Medulla oblongata (tissue), 1 donor: Measurements from ENCODE around the gene SHANK3.

Experiments used
- DNase-seq: peaks from one replicate; pipeline ENCODE4 v3.0.0-alpha.2; 2015; ENCODE audit errors: extremely low spot score

The SHANK3 gene

DNA sequence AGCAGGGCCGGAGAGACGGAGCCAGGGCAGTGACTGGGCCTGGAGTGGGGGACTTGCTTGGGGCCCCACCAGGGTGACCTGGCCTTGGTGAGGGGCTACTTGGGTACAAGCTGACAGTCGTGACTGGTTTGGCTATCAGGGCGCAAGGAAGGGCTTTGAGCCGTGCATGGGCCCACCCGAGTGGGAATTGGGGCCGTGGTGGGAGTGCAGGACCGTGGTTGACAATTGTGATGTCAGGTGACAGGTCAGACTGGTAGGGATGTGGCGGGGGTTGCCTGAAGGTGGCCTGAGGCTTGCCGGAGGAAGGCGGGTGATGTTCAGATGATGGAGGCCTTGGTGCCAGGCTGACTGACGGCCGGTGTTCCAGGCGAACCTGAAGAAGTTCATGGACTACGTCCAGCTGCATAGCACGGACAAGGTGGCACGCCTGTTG is 5.6 kb downstream of the SHANK3 start:
- no peak for DNase-seq

- DNase-seq, result no peak
Observed at GRCh38 chr22:50678651-50679521, 6.3 kb downstream of the SHANK3 start.

GRCh38 chr22:50683086-50683993 is 10.7 kb downstream of the SHANK3 start:
- DNase-seq, result no peak

DNA sequence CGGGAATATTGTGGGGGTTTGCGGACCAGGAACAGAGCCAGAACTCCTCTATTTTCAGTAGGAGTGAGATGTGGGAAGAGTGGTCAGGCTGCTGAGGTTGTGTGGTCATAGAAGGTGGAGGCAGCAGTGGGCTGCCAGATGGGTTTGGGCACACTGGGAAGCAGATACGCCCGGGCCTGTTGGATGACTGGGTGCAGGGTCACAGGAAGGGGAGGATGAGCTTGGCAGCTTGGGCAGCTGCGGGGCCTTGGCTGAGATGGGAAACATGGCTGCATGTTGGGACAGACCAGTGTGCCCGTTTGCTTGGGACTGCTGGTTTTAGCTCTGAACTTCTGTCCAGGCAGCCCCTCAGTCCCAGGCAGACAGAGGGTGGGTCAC is 11.4 kb downstream of the SHANK3 start:
- no peak for DNase-seq

GRCh38 chr22:50684501-50684900 is 11.9 kb downstream of the SHANK3 start:
- no peak for DNase-seq

- no peak for DNase-seq
Observed at GRCh38 chr22:50684986-50685385, 12.4 kb downstream of the SHANK3 start.

GRCh38 chr22:50686794-50687193 is 14.2 kb downstream of the SHANK3 start:
- DNase-seq, result no peak

- DNase-seq, result no peak
Observed at GRCh38 chr22:50687829-50688228, 15.2 kb downstream of the SHANK3 start.

GRCh38 chr22:50688448-50688847 is 15.8 kb downstream of the SHANK3 start:
- DNase-seq, result no peak

DNA sequence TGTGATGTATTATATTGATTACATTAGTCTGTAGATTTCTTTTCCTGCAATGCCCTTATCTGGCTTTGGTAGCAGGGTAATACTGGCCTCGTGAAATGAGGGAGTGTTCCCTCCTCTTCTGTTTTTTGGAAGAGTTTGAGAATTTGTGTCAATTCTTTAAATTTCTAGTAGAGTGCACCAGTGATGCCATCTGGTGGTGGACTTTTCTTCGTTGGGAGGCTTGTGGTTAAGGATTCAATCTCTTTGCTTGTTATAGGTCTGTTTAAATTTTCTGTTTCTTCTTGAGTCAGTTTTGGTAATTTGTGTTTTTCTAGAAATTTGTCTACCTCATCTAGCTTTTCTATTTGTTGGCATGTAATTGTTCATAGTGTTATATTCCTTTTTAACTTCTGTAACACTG is 18.9 kb downstream of the SHANK3 start:
- no peak for DNase-seq

GRCh38 chr22:50693462-50693861 is 20.8 kb downstream of the SHANK3 start:
- DNase-seq, result no peak

DNA sequence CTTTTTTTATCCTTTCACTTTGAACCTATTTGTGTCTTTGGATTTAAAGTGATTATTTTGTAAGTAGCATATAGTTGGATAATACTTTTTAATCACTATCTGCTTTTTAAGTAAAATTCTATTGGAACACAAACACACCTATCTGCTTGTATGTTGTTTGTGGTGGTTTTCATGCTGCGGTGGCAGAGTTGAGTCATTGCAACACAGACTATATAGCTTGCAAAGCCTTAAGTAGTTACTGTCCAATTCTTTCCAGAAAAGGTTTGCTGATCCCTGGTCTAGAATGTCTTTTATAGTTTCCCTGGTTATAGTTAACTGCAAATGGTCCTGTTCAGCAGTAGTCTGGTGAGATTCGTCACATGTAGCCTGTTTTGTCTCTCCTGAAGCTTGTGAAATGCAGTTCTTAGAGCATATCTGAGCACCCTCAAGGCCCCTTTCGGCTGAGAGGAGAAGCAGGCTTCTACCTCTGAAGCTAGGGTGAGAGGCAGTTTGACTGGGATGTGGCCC is 21.5 kb downstream of the SHANK3 start:
- DNase-seq, result no peak

DNA sequence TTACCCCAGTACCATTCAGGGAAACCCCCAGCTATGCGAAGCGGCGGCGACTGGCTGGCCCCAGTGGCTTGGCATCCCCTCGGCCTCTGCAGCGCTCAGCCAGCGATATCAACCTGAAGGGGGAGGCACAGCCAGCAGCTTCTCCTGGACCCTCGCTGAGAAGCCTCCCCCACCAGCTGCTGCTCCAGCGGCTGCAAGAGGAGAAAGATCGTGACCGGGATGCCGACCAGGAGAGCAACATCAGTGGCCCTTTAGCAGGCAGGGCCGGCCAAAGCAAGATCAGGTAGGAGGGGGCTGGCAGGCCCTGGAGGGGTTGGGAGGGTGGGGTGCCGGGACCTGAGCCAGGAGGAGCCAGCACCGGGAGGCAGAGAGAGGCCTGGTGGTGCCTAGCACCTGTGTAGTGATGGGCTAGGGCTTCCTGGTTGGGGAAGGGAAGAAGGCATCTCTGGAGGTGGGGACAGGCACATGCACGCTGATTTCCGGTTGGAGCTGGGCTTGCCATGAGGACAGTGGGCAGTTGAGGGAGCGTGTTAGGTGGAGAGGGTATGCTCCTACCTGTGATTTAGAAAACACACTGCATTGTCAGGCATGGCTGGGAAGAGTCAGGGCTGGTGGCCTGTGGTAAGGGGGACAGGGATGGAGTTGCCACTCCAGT is 22.3 kb downstream of the SHANK3 start:
- no peak for DNase-seq

GRCh38 chr22:50695421-50696250 is 23.0 kb downstream of the SHANK3 start:
- no peak for DNase-seq

DNA sequence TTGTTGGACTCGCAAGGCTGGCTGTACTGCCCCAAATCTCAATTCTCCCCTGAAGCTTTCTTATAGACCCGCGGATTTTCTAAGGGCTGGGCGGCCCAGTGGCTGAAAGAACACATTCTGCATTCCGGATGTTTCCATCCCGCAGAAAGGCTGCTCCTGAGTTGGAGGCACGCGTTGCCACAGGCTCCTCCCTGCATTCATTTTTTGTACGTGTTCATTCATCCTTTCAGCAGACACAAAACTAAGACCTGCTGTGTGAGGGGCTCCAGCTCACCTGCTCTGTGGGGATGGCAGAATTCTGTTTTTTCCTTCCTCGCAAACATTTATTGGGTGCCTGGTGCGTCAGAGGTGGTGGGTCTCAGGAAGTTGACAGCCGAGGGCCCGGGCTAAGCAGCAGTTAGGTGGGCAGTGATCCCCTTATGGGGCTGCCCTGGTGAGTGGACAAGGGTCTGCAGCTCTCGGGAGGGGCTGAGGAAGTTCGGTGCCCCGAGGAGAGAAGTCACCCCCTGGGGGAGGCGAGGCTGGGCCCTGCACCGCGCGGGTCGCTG is 23.7 kb downstream of the SHANK3 start:
- no peak for DNase-seq

- no peak for DNase-seq
Observed at GRCh38 chr22:50696799-50697561, 24.4 kb downstream of the SHANK3 start.

GRCh38 chr22:50697667-50698506 is 25.3 kb downstream of the SHANK3 start:
- DNase-seq, result no peak

DNA sequence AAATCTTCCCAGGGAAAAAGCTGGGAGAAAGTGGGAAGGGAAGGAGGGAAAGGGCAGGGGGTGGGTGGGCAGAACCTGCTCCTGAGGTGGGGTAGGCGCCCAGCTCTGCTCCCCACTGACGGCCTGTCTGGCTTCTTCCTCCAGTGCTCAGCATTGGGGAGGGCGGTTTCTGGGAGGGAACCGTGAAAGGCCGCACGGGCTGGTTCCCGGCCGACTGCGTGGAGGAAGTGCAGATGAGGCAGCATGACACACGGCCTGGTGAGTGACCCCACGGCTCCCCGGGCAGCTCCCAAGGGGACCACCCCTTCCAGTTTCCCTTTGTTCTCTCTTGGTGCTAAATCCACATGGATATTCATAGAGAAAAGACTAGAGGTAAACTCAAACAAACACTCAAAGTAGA is 25.9 kb downstream of the SHANK3 start:
- no peak for DNase-seq
